Kidney tubule cell (primary cell): Measurements from ENCODE around the gene BAZ2B.
A peak's percentile ranks its signal among the peaks of the same experiment; 100 is the strongest.
"Not testable (repeated sequence)": the region's sequence is repeated elsewhere in the genome, so short reads cannot be mapped to it uniquely, and the experiment has no call there.

ENCODE experiments used
- DNase-seq: peaks from one replicate; pipeline ENCODE4 v3.0.0-alpha.2; 2018; ENCODE audit warnings: low spot score

Gene BAZ2B

DNA sequence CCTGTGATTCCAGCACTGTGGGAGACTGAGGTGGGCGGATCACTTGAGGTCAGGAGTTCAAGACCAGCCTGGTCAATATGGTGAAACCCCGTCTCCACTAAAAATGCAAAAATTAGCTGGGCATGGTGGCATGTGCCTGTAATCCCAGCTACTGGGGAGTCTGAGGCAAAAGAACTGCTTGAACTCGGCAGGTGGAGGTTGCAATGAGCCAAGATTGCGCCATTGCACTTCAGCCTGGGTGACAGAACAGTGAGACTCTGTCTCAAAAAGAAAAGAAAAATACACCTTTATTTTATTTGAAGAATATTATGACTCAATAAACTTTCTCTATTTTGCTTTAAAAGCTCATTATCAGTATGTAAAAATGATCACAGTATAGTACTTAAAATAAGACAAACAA, 81.1 kb downstream of the BAZ2B start:
- DNase-seq: not testable (repeated sequence)

DNA sequence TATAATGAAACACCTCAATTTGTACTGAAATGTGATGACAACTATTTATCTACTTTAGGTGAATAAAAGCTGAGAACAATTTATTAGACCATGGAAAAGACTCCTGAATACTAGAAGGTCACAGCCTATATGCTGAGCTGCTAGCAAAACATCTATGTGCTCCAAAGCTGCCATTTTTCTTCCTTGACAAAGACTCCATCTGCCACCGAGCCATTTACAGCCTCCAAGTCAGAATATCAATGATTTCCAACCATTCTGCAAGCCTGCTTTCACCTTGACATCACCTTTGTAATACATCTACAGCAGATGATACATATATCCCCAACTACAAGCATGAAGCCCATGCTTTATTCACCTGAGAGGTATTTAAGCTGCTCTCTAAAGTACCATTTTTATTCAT, 84.9 kb downstream of the BAZ2B start:
- DNase-seq: no peak

DNA sequence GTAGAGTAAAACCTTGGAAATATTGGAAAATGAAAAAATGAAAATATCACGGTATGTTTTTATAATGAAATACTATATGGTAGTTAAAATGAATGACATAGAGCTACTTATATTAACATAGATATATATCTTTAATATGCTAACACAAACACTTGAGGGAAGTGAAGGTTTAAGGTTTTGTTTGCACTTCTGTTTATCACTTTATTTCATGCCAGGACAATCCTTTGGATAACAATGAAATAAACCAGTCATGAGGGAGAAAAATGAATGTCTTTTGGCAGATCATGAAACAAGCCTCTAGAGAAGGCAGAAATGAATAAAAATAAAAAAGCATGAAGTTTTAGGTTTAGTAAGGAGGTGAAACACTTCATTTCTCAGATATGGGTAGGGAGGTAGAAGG, 89.9 kb downstream of the BAZ2B start:
- no peak for DNase-seq

- no peak for DNase-seq
These were observed 91.3 kb downstream of the BAZ2B start for GRCh38 chr2:159525012-159525411.

- DNase-seq: no peak
These were observed 95.1 kb downstream of the BAZ2B start for GRCh38 chr2:159521272-159521671.

DNA sequence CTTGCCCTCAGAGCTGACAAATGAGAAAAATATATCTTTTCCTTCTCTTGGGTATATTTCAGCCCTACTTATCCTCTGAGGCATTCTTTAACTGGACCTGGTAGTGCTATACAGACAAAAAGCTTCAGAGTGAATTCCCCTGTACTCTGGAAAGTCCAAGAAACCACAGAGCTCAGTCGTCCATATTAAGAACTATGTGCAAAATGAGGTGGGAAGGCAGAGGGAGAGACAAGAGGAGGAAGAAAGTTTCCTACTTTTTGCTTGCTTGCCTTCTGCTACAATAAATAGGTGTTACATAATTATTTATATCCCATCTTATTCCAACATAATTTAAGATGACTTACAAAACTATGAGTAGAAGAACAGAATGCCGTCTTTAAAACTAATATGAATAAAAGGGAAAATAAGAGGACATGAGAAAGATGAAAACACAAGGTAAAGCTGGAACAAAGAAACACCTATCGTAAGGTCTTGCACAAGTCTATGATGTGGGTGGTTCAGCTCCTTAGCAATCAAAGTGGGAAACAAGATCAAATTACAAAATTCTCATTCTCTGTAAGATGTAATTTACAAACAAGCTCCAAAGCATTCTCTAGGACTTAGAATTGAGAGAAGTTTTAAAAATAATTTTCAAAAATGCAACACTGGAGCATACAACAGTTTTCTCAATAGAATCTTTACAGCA, 97.9 kb downstream of the BAZ2B start:
- DNase-seq: peak; percentile 42

GRCh38 chr2:159516241-159516758, 100.0 kb downstream of the BAZ2B start:
- DNase-seq: peak; percentile 81

GRCh38 chr2:159515441-159515840, 100.9 kb downstream of the BAZ2B start:
- no peak for DNase-seq

GRCh38 chr2:159513745-159514144, 102.6 kb downstream of the BAZ2B start:
- no peak for DNase-seq

DNA sequence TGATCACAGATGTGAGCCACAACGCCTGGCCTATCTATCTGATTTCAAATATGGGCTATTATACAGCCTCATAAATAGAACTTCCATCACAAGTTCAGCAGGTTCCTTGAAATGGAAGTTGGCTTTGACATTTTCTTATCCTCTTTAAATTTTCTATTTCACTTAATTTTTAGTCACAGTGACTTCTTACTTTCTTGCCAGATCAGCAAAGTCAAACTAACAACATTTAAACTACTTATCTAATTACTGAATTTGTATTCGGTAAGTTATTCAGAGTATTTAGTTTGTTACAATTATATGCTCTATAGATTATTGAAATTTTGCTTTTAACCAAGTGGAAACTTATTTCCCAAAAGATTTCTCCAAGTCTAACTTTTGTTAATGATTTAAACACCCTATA, 108.2 kb downstream of the BAZ2B start:
- no peak for DNase-seq

- DNase-seq: peak; percentile 65
These were observed 109.4 kb downstream of the BAZ2B start for GRCh38 chr2:159506764-159507440.

DNA sequence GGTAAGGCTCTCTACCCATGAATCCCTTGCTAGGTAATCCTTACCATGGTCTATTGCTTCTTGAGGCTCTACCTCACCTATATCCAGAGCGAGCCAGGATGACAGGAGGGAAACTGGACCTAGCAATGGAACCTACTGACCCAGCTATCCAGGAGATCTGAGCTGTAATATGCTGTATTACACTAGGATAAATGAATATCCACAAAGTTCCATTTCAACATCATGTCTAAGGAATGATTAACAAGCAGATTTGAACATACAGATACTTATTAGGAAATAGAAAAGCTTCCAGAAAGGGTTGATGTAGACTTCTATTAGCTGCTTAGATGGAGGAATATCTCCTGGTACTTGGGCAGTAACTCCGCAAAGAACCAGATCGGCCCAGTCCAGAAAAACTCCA, 110.1 kb downstream of the BAZ2B start:
- DNase-seq: peak; percentile 2

GRCh38 chr2:159505196-159505595, 111.2 kb downstream of the BAZ2B start:
- DNase-seq: no peak

DNA sequence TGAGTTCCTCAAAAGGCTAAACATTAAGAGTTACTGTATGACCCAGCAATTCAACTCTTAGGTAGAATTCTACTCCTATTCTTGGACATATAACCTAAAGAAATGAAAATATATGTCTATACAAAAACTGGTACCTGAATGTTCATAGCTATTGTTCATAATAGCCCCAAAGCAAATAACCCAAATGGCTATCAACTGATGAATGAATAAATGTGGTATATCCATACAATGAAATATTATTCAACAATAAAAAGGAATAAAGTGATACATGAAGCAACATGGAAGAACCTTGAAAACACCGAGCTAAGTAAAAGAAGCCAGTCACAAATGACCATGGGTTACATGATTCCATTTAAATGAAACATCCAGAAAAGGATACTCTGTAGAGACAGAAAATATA, 114.6 kb downstream of the BAZ2B start:
- no peak for DNase-seq

DNA sequence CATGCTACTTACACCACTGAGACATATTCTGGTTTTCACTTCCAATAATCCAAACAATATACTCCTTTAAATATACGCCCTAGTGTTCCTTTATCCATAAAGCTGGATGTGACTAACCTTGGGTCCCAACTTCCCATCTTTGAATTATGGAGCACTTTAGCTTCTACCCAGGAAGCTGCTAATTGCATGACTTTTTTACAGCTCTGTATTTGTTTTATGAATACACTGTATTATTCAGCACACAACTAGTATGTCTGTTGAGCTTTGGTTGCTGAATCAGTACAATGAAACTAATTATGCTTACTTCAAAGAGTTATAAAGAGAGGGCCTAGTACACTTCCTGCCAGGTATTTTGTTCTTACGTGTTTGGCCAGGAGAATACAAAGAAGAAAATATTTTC, 118.5 kb downstream of the BAZ2B start:
- peak; percentile 45 for DNase-seq

DNA sequence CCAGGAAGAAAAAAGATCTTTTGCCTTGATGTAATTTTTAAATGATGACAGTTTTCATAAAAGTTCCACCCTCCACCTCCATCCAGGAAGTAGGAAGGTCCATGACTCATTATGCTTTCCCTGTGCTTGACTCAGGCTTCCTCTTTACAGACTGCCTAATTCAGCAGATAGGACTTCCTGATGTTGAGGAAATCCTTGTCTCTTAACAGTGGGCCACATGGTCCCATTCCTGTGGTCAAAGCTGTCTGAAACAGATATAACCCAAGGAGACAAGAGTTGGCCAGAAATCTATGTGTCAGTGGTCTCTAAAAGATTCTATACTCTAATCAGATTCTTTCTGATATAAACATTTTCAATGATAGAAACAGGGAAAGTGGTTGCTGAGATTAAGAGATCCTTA, 119.1 kb downstream of the BAZ2B start:
- peak; percentile 98 for DNase-seq

DNA sequence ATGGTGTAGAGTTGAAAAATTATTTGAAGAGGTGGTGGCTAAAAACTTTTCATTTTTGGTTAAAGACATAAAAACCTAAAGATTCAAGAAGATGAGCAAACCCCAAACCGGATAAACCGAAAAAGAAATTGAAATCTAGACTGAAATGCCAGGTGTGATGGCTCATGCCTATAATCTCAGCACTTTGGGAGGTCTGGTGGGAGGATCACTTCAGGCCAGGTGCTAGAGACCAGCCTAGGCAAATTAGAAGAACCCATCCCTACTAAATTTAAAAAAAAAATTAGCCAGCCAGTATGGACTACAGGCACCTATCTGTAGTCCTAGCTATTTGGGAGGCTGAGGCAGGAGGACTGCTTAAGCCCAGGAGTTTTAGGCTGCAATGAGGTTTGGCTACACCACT, 126.9 kb downstream of the BAZ2B start:
- no peak for DNase-seq

DNA sequence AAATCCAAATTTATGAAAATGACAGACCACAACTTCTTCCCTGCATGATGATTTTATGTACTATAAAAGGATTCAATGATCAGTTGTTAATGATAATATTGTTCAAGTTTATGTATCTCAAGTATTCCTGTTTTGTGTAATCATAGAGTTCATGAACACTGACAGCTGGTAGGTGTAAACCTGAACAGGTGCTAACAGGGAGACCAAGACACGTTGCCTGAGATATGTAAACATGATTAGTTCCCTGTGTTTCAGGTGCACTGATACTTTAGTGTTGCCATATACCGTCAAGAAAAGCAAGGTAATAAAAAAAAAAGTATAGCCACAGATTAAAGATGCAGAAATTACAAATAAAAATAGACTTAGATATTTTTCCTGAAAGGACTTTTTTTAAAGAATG, 131.8 kb downstream of the BAZ2B start:
- DNase-seq: no peak

GRCh38 chr2:159476329-159476728, 140.0 kb downstream of the BAZ2B start:
- no peak for DNase-seq

DNA sequence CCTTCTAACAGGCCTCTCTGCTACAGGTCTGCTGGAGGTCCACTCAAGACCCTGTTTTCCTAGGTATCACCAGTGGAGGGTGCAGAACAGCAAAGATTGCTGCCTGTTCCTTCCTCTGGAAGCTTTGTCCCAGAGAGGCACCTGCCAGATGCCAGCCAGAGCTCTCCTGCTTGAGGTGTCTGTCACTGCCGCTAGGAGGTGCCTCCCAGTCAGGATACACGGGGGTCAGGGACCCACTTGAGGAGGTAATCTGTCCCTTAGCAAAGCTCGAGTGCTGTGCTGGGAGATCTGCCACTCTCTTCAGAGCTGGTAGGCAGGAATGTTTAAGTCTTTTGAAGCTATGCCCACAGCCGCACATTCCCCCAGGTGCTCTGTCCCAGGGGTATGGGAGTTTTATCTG, 140.6 kb downstream of the BAZ2B start:
- DNase-seq: no peak

GRCh38 chr2:159471340-159471739, 145.0 kb downstream of the BAZ2B start:
- no peak for DNase-seq

GRCh38 chr2:159468257-159468656, 148.1 kb downstream of the BAZ2B start:
- DNase-seq: no peak

- DNase-seq: no peak
These were observed 153.4 kb downstream of the BAZ2B start for GRCh38 chr2:159462961-159463360.
